Measurements from ENCODE around the gene ERCC6L2. TPM values are rescaled to one million over a fixed set of nuclear protein-coding genes. Genes with fewer than 3 reads are reported as not detected.

Gene ERCC6L2
- total and polyA plus RNA-seq, 9 of the 15 experiments (the other 6 are each of a cell fraction or from before 2014, with no cell fraction given), result 7.8 to 42.8 (median 23.6) TPM

DNA sequence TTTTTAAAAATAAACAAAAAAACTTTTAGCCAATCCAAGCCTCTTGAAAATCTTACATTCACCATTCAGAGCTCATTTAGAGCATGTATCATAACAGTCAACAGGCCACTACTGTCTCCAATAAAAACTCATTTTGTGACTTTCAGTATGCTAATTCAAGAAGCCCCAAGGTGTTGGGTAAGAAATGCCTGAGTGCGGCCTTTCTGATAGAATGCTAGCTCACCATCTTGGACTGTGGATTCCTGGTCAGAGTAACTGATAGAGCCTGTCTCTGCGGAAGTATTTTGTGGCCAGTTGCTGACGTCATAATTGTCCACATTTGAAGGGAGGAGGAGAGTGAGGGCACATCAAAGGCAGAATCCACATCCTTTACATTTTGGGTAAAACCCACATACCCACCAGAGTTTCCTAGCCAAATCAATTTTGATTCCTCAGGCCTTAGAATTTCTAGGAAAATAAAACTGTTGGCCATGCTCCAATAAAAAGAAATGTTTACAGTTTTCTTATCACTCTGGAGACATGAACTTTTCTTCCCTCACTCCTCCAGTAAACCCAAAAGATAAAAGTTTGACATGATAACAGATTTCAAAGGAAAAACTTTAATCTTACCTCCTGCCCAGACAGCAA lies 41.1 kb upstream of the ERCC6L2 start (continued):
- TF ChIP-seq, protein P1, sequence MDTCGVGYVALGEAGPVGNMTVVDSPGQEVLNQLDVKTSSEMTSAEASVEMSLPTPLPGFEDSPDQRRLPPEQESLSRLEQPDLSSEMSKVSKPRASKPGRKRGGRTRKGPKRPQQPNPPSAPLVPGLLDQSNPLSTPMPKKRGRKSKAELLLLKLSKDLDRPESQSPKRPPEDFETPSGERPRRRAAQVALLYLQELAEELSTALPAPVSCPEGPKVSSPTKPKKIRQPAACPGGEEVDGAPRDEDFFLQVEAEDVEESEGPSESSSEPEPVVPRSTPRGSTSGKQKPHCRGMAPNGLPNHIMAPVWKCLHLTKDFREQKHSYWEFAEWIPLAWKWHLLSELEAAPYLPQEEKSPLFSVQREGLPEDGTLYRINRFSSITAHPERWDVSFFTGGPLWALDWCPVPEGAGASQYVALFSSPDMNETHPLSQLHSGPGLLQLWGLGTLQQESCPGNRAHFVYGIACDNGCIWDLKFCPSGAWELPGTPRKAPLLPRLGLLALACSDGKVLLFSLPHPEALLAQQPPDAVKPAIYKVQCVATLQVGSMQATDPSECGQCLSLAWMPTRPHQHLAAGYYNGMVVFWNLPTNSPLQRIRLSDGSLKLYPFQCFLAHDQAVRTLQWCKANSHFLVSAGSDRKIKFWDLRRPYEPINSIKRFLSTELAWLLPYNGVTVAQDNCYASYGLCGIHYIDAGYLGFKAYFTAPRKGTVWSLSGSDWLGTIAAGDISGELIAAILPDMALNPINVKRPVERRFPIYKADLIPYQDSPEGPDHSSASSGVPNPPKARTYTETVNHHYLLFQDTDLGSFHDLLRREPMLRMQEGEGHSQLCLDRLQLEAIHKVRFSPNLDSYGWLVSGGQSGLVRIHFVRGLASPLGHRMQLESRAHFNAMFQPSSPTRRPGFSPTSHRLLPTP (IDR thresholded peaks at IDR 0.05; ENCODE audit: borderline replicate concordance, extremely low read depth, insufficient read length), result no peak
- TF ChIP-seq ZSCAN32 (CRISPR knock-in tag; IDR thresholded peaks at IDR 0.05), result no peak
- 0 out of 2 replicates have a peak, but pooled peaks have one; percentile 39 for TF ChIP-seq PYGO2 (tag; IDR thresholded peaks at IDR 0.05)
- no peak for TF ChIP-seq NCOA1 (IDR thresholded peaks at IDR 0.05; ENCODE audit: low read depth)
- no peak for TF ChIP-seq ZNF507 (tag; conservative IDR thresholded peaks at IDR 0.05)
- TF ChIP-seq HLTF (IDR thresholded peaks at IDR 0.05), result no peak
- TF ChIP-seq NFXL1 (CRISPR knock-in tag; IDR thresholded peaks at IDR 0.05), result no peak
- TF ChIP-seq SP2 (IDR thresholded peaks at IDR 0.05; ENCODE audit: extremely low read depth, low read depth, low read length, poor library complexity, severe bottlenecking), result no peak
- no peak for TF ChIP-seq HNRNPUL1 (IDR thresholded peaks at IDR 0.05; ENCODE audit: low read length)
- no peak for TF ChIP-seq PRMT5 (CRISPR knock-in tag; IDR thresholded peaks at IDR 0.05)
- TF ChIP-seq ZNF121 (CRISPR knock-in tag; conservative IDR thresholded peaks at IDR 0.05), result no peak
- no peak for TF ChIP-seq HMG20A (CRISPR knock-in tag; conservative IDR thresholded peaks at IDR 0.05)
- no peak for TF ChIP-seq MTF1 (CRISPR knock-in tag; IDR thresholded peaks at IDR 0.05; ENCODE audit: borderline replicate concordance)
- no peak for TF ChIP-seq ZNF354B (CRISPR knock-in tag; IDR thresholded peaks at IDR 0.05)
- no peak for TF ChIP-seq GATAD2A (IDR thresholded peaks at IDR 0.05)
- TF ChIP-seq SRSF1 (IDR thresholded peaks at IDR 0.05; ENCODE audit: low read depth, low read length), result no peak

All from K562 (cell line).